Measurements from ENCODE around the gene EPB41L5.
"Not testable (repeated sequence)": the region's sequence is repeated elsewhere in the genome, so short reads cannot be mapped to it uniquely, and the experiment has no call there.

Gene EPB41L5

GRCh38 chr2:120105360-120105759 is 92.5 kb downstream of the EPB41L5 start:
- H3K9ac ChIP-seq (ENCODE audit: low read depth, low read length): no peak overlapping the region
- H3K4me3 ChIP-seq (ENCODE audit: low read length): no peak overlapping the region
- no peaks in the 10 kb centered on the region for H3K36me3 ChIP-seq (ENCODE audit: insufficient read depth, low read length)
- H3K4me2 ChIP-seq (ENCODE audit: low read length): no peak overlapping the region
- H3K4me1 ChIP-seq (ENCODE audit: control insufficient read depth, insufficient read depth, low read length): peaks cover 63% of the 10 kb centered on the region
- H3K27me3 ChIP-seq (ENCODE audit: control insufficient read depth, insufficient read depth, low read length): no peaks in the 10 kb centered on the region
- no peaks in the 10 kb centered on the region for H3K9me3 ChIP-seq (replicated peaks; ENCODE audit: low read length)

GRCh38 chr2:120108049-120108448 is 95.2 kb downstream of the EPB41L5 start:
- H3K4me2 ChIP-seq (ENCODE audit: low read length): peak overlapping the region; percentile 58
- H3K9ac ChIP-seq (ENCODE audit: low read depth, low read length): peak overlapping the region; percentile 21
- no peaks in the 10 kb centered on the region for H3K36me3 ChIP-seq (ENCODE audit: insufficient read depth, low read length)
- no peaks in the 10 kb centered on the region for H3K27me3 ChIP-seq (ENCODE audit: control insufficient read depth, insufficient read depth, low read length)
- H3K9me3 ChIP-seq (replicated peaks; ENCODE audit: low read length): no peaks in the 10 kb centered on the region
- H3K4me3 ChIP-seq (ENCODE audit: low read length): no peak overlapping the region
- peaks cover 58% of the 10 kb centered on the region for H3K4me1 ChIP-seq (ENCODE audit: control insufficient read depth, insufficient read depth, low read length)

- no peaks in the 10 kb centered on the region for H3K9me3 ChIP-seq (replicated peaks; ENCODE audit: low read length)
- peak overlapping the region; percentile 58 for H3K4me2 ChIP-seq (ENCODE audit: low read length)
- no peaks in the 10 kb centered on the region for H3K27me3 ChIP-seq (ENCODE audit: control insufficient read depth, insufficient read depth, low read length)
- no peak overlapping the region for H3K4me3 ChIP-seq (ENCODE audit: low read length)
- no peaks in the 10 kb centered on the region for H3K36me3 ChIP-seq (ENCODE audit: insufficient read depth, low read length)
- H3K4me1 ChIP-seq (ENCODE audit: control insufficient read depth, insufficient read depth, low read length): peaks cover 51% of the 10 kb centered on the region
- peak overlapping the region; percentile 27 for H3K9ac ChIP-seq (ENCODE audit: low read depth, low read length)
Measured at GRCh38 chr2:120108749-120109148, 95.9 kb downstream of the EPB41L5 start.

GRCh38 chr2:120109186-120110061 is 96.5 kb downstream of the EPB41L5 start:
- Histone ChIP-seq H3K4me2 (ENCODE audit: low read length) (peak overlapping the region; percentile 58), H3K9me3 (replicated peaks; ENCODE audit: low read length) (no peaks in the 10 kb centered on the region), H3K9ac (ENCODE audit: low read depth, low read length) (peak overlapping the region; percentile 27), H3K4me1 (ENCODE audit: control insufficient read depth, insufficient read depth, low read length) (peaks cover 45% of the 10 kb centered on the region), H3K4me3 (ENCODE audit: low read length) (no peak overlapping the region), H3K36me3 (ENCODE audit: insufficient read depth, low read length) (no peaks in the 10 kb centered on the region), H3K27me3 (ENCODE audit: control insufficient read depth, insufficient read depth, low read length) (no peaks in the 10 kb centered on the region)

GRCh38 chr2:120110062-120110362 is 97.1 kb downstream of the EPB41L5 start:
- H3K9me3 ChIP-seq (replicated peaks; ENCODE audit: low read length): no peaks in the 10 kb centered on the region
- no peak overlapping the region for H3K4me2 ChIP-seq (ENCODE audit: low read length)
- peaks cover 39% of the 10 kb centered on the region for H3K4me1 ChIP-seq (ENCODE audit: control insufficient read depth, insufficient read depth, low read length)
- no peaks in the 10 kb centered on the region for H3K27me3 ChIP-seq (ENCODE audit: control insufficient read depth, insufficient read depth, low read length)
- no peak overlapping the region for H3K9ac ChIP-seq (ENCODE audit: low read depth, low read length)
- no peaks in the 10 kb centered on the region for H3K36me3 ChIP-seq (ENCODE audit: insufficient read depth, low read length)
- H3K4me3 ChIP-seq (ENCODE audit: low read length): no peak overlapping the region

GRCh38 chr2:120110507-120110906 is 97.6 kb downstream of the EPB41L5 start:
- Histone ChIP-seq H3K36me3 (ENCODE audit: insufficient read depth, low read length) (no peaks in the 10 kb centered on the region), H3K4me2 (ENCODE audit: low read length) (no peak overlapping the region), H3K27me3 (ENCODE audit: control insufficient read depth, insufficient read depth, low read length) (no peaks in the 10 kb centered on the region), H3K9ac (ENCODE audit: low read depth, low read length) (no peak overlapping the region), H3K9me3 (replicated peaks; ENCODE audit: low read length) (no peaks in the 10 kb centered on the region), H3K4me3 (ENCODE audit: low read length) (no peak overlapping the region), H3K4me1 (ENCODE audit: control insufficient read depth, insufficient read depth, low read length) (peaks cover 34% of the 10 kb centered on the region)

- H3K4me2 ChIP-seq (ENCODE audit: low read length): no peak overlapping the region
- no peaks in the 10 kb centered on the region for H3K36me3 ChIP-seq (ENCODE audit: insufficient read depth, low read length)
- no peak overlapping the region for H3K9ac ChIP-seq (ENCODE audit: low read depth, low read length)
- no peak overlapping the region for H3K4me3 ChIP-seq (ENCODE audit: low read length)
- H3K27me3 ChIP-seq (ENCODE audit: control insufficient read depth, insufficient read depth, low read length): no peaks in the 10 kb centered on the region
- H3K9me3 ChIP-seq (replicated peaks; ENCODE audit: low read length): no peaks in the 10 kb centered on the region
- peaks cover 28% of the 10 kb centered on the region for H3K4me1 ChIP-seq (ENCODE audit: control insufficient read depth, insufficient read depth, low read length)
Measured at GRCh38 chr2:120111193-120111592, 98.3 kb downstream of the EPB41L5 start.

- Histone ChIP-seq H3K27me3 (ENCODE audit: control insufficient read depth, insufficient read depth, low read length) (no peaks in the 10 kb centered on the region), H3K36me3 (ENCODE audit: insufficient read depth, low read length) (no peaks in the 10 kb centered on the region), H3K4me2 (ENCODE audit: low read length) (no peak overlapping the region), H3K9ac (ENCODE audit: low read depth, low read length) (no peak overlapping the region), H3K4me3 (ENCODE audit: low read length) (no peak overlapping the region), H3K4me1 (ENCODE audit: control insufficient read depth, insufficient read depth, low read length) (no peaks in the 10 kb centered on the region), H3K9me3 (replicated peaks; ENCODE audit: low read length) (peaks cover 3% of the 10 kb centered on the region)
Measured at GRCh38 chr2:120118018-120118417, 105.1 kb downstream of the EPB41L5 start.

GRCh38 chr2:120118471-120118870 is 105.6 kb downstream of the EPB41L5 start:
- no peak overlapping the region for H3K9ac ChIP-seq (ENCODE audit: low read depth, low read length)
- no peak overlapping the region for H3K4me2 ChIP-seq (ENCODE audit: low read length)
- H3K36me3 ChIP-seq (ENCODE audit: insufficient read depth, low read length): no peaks in the 10 kb centered on the region
- H3K4me3 ChIP-seq (ENCODE audit: low read length): no peak overlapping the region
- H3K4me1 ChIP-seq (ENCODE audit: control insufficient read depth, insufficient read depth, low read length): no peaks in the 10 kb centered on the region
- H3K27me3 ChIP-seq (ENCODE audit: control insufficient read depth, insufficient read depth, low read length): no peaks in the 10 kb centered on the region
- peaks cover 3% of the 10 kb centered on the region for H3K9me3 ChIP-seq (replicated peaks; ENCODE audit: low read length)

- not testable (repeated sequence) for H3K4me3 ChIP-seq (ENCODE audit: low read length); H3K4me2 ChIP-seq (ENCODE audit: low read length)
Measured at GRCh38 chr2:120121337-120121736, 108.5 kb downstream of the EPB41L5 start.

GRCh38 chr2:120123090-120123489 is 110.2 kb downstream of the EPB41L5 start:
- Histone ChIP-seq H3K4me3 (ENCODE audit: low read length) (no peak overlapping the region), H3K9ac (ENCODE audit: low read depth, low read length) (no peak overlapping the region), H3K4me1 (ENCODE audit: control insufficient read depth, insufficient read depth, low read length) (no peaks in the 10 kb centered on the region), H3K9me3 (replicated peaks; ENCODE audit: low read length) (peaks cover 3% of the 10 kb centered on the region), H3K4me2 (ENCODE audit: low read length) (no peak overlapping the region), H3K27me3 (ENCODE audit: control insufficient read depth, insufficient read depth, low read length) (no peaks in the 10 kb centered on the region), H3K36me3 (ENCODE audit: insufficient read depth, low read length) (no peaks in the 10 kb centered on the region)

More at GRCh38 chr2:120121337-120121736, 108.5 kb downstream of the EPB41L5 start:
- H3K4me1 ChIP-seq (ENCODE audit: control insufficient read depth, insufficient read depth, low read length); H3K27me3 ChIP-seq (ENCODE audit: control insufficient read depth, insufficient read depth, low read length); H3K36me3 ChIP-seq (ENCODE audit: insufficient read depth, low read length); H3K9me3 ChIP-seq (replicated peaks; ENCODE audit: low read length); H3K9ac ChIP-seq (ENCODE audit: low read depth, low read length): not testable (repeated sequence)

- Histone ChIP-seq H3K4me3 (ENCODE audit: low read length) (no peak overlapping the region), H3K9me3 (replicated peaks; ENCODE audit: low read length) (no peaks in the 10 kb centered on the region), H3K9ac (ENCODE audit: low read depth, low read length) (no peak overlapping the region), H3K4me2 (ENCODE audit: low read length) (no peak overlapping the region), H3K27me3 (ENCODE audit: control insufficient read depth, insufficient read depth, low read length) (no peaks in the 10 kb centered on the region), H3K4me1 (ENCODE audit: control insufficient read depth, insufficient read depth, low read length) (no peaks in the 10 kb centered on the region), H3K36me3 (ENCODE audit: insufficient read depth, low read length) (no peaks in the 10 kb centered on the region)
Measured at GRCh38 chr2:120125195-120125594, 112.3 kb downstream of the EPB41L5 start.
